Measurements from ENCODE around the gene SATB2. TPM values are rescaled to one million over a fixed set of nuclear protein-coding genes. Genes with fewer than 3 reads are reported as not detected.

The SATB2 gene
- total RNA-seq, 1 experiment from 2014 or later, result 22.1 TPM

GRCh38 chr2:199414465-199414864 lies 43.3 kb downstream of the SATB2 start:
- H3K4me3 Mint-ChIP-seq, result no peak overlapping the region
- no peak overlapping the region for H3K27ac Mint-ChIP-seq
- TF ChIP-seq HMGXB4 (CRISPR knock-in tag; IDR thresholded peaks at IDR 0.05), result no peak
- TF ChIP-seq PRRX2 (CRISPR knock-in tag; IDR thresholded peaks at IDR 0.05), result no peak
- TF ChIP-seq HMGA2 (CRISPR knock-in tag; IDR thresholded peaks at IDR 0.05), result no peak
- TF ChIP-seq ERG (CRISPR knock-in tag; IDR thresholded peaks at IDR 0.05), result no peak
- no peak for TF ChIP-seq FOXJ3 (CRISPR knock-in tag; IDR thresholded peaks at IDR 0.05; ENCODE audit: borderline replicate concordance)
- DNase-seq (ENCODE audit: low spot score) (no peak), ATAC-seq (no peak)
- POLR2A ChIA-PET, result no interaction called here
- no peaks in the 10 kb centered on the region for H3K9me3 Mint-ChIP-seq
- 0 out of 2 replicates have a peak, but pooled peaks cover 8% of the 10 kb centered on the region for H3K36me3 Mint-ChIP-seq
- CTCF ChIA-PET, result interaction anchor here (0.7 kb wide), 1 partner anchor 57 kb away, joined by 3 read pairs; no protein-coding TSS in a partner anchor
- H3K4me1 Mint-ChIP-seq, result peaks cover 30% of the 10 kb centered on the region
- no peaks in the 10 kb centered on the region for H3K27me3 Mint-ChIP-seq (ENCODE audit: low read depth)

DNA sequence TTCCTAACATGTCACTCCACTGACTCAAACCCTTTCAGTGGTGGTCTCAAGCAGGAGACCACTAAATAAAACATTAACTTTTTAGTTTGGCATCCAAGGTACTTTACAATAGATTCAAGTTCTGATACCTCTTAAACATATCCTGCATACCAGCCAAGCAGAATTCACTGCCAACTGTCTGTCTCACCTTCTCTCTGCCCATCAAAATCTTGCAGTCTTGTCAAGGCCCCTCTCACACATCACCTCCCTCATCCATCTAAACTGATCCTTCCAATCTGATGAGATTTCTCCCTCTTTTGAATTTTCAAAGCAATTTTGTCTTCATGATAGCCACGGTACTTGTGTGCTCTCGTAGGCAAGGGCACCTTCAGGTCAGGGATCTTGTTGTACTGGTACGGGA lies 43.7 kb downstream of the SATB2 start:
- Mint-ChIP-seq H3K4me1 (peaks cover 33% of the 10 kb centered on the region), H3K4me3 (no peak overlapping the region), H3K9me3 (no peaks in the 10 kb centered on the region), H3K27me3 (ENCODE audit: low read depth) (no peaks in the 10 kb centered on the region), H3K36me3 (0 out of 2 replicates have a peak, but pooled peaks cover 7% of the 10 kb centered on the region), H3K27ac (no peak overlapping the region)
- TF ChIP-seq GABPB1 (CRISPR knock-in tag; IDR thresholded peaks at IDR 0.05), result no peak
- TF ChIP-seq AR (CRISPR knock-in tag; IDR thresholded peaks at IDR 0.05), result no peak
- no peak for TF ChIP-seq SP1 (CRISPR knock-in tag; conservative IDR thresholded peaks at IDR 0.05)
- TF ChIP-seq NR2C2 (CRISPR knock-in tag; IDR thresholded peaks at IDR 0.05), result no peak
- TF ChIP-seq, protein P1, sequence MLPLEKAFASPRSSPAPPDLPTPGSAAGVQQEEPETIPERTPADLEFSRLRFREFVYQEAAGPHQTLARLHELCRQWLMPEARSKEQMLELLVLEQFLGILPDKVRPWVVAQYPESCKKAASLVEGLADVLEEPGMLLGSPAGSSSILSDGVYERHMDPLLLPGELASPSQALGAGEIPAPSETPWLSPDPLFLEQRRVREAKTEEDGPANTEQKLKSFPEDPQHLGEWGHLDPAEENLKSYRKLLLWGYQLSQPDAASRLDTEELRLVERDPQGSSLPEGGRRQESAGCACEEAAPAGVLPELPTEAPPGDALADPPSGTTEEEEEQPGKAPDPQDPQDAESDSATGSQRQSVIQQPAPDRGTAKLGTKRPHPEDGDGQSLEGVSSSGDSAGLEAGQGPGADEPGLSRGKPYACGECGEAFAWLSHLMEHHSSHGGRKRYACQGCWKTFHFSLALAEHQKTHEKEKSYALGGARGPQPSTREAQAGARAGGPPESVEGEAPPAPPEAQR (CRISPR knock-in tag; IDR thresholded peaks at IDR 0.05), result no peak
- TF ChIP-seq MAX (CRISPR knock-in tag; IDR thresholded peaks at IDR 0.05), result no peak
- no peak for TF ChIP-seq ZNF396 (CRISPR knock-in tag; IDR thresholded peaks at IDR 0.05; ENCODE audit: borderline replicate concordance)
- no peak for TF ChIP-seq PREB (CRISPR knock-in tag; IDR thresholded peaks at IDR 0.05; ENCODE audit: borderline replicate concordance)
- no peak for TF ChIP-seq FOXJ3 (CRISPR knock-in tag; IDR thresholded peaks at IDR 0.05; ENCODE audit: borderline replicate concordance)
- no peak for TF ChIP-seq KAT7 (CRISPR knock-in tag; IDR thresholded peaks at IDR 0.05; ENCODE audit: borderline replicate concordance)
- TF ChIP-seq ATF6 (CRISPR knock-in tag; IDR thresholded peaks at IDR 0.05), result no peak
- TF ChIP-seq ZNF317 (CRISPR knock-in tag; IDR thresholded peaks at IDR 0.05; ENCODE audit: borderline replicate concordance, low read depth), result no peak
- TF ChIP-seq ZNF416 (CRISPR knock-in tag; IDR thresholded peaks at IDR 0.05), result no peak
- TF ChIP-seq ZNF532 (CRISPR knock-in tag; IDR thresholded peaks at IDR 0.05; ENCODE audit: borderline replicate concordance), result no peak
- POLR2A ChIA-PET, result no interaction called here
- DNase-seq (ENCODE audit: low spot score) (no peak), ATAC-seq (no peak)
- CTCF ChIA-PET, result no interaction called here

Measured in WTC11 (cell line).